IMR-90 (cell line): ENCODE measurements around the gene CAST. TPM values are rescaled to one million over a fixed set of nuclear protein-coding genes. Genes with fewer than 3 reads are reported as not detected.

Source experiments
- ATAC-seq: fragments of 200-7000 bp; cut with Tn5 transposase; 2 replicates; pipeline ENCODE4 v1.9.1; 2020; ENCODE audit warnings: low read depth, mild to moderate bottlenecking, moderate library complexity
- BruUV-seq: library from RNA; stranded (reverse); fragments of 400-500 nt; replicated peaks from 2 replicates; lab custom pipeline; 2021; lab: Mats Ljungman, UMichigan
- CTCF ChIA-PET: fragments of 300-600 bp; formaldehyde crosslinking; extraction: SDS; loops from one replicate; lab custom pipeline; 2021; ENCODE audit warnings: antibody characterized with exemption; lab: Yijun Ruan, JAX
- POLR2A ChIA-PET: fragments of 300-600 bp; sonication (Branson Sonifier 250); formaldehyde crosslinking; loops from one replicate; lab custom pipeline; 2022; ENCODE audit warnings: antibody characterized with exemption; ENCODE audit not compliant: unreplicated experiment; lab: Charles Lee
- DNase-seq: peaks from one replicate; pipeline ENCODE4 v3.0.0; 2013
- H2AFZ ChIP-seq: replicated peaks from 2 replicates; pipeline ENCODE3; 2013; ENCODE audit warnings: low read length, mild to moderate bottlenecking; ENCODE audit not compliant: poor library complexity
- H2AK5ac ChIP-seq: 2 replicates; pipeline ENCODE4 v1.6.1; 2013; ENCODE audit warnings: low read depth, low read length, inconsistent platforms
- H2AK9ac ChIP-seq: replicated peaks from 2 replicates; pipeline ENCODE3; 2013; ENCODE audit warnings: mild to moderate bottlenecking, low read depth, low read length, moderate library complexity; ENCODE audit not compliant: poor library complexity
- H2BK120ac ChIP-seq: 2 replicates; pipeline ENCODE4 v1.6.1; 2013; ENCODE audit warnings: low read depth, low read length, inconsistent platforms
- H2BK15ac ChIP-seq: 3 replicates; pipeline ENCODE4 v1.6.1; 2013; ENCODE audit warnings: low read depth, low read length, inconsistent platforms
- H2BK20ac ChIP-seq: 2 replicates; pipeline ENCODE4 v1.6.1; 2013; ENCODE audit warnings: low read depth, mild to moderate bottlenecking, inconsistent platforms, low read length, moderate library complexity
- H2BK5ac ChIP-seq: 2 replicates; pipeline ENCODE4 v1.6.1; 2013; ENCODE audit warnings: mild to moderate bottlenecking, low read depth, low read length, inconsistent platforms; ENCODE audit not compliant: poor library complexity, severe bottlenecking
- H3K14ac ChIP-seq: replicated peaks from 2 replicates; pipeline ENCODE4 v1.6.1; 2013; ENCODE audit warnings: low read depth, low read length, inconsistent platforms
- H3K18ac ChIP-seq: 2 replicates; pipeline ENCODE4 v1.6.1; 2013; ENCODE audit warnings: low read depth, low read length, control low read depth
- H3K23ac ChIP-seq: 2 replicates; pipeline ENCODE4 v1.6.1; 2013; ENCODE audit warnings: low read depth, low read length, inconsistent platforms
- H3K27ac ChIP-seq: 2 replicates; pipeline ENCODE4 v1.5.1; 2013; ENCODE audit warnings: mild to moderate bottlenecking, control low read depth, low read length; ENCODE audit not compliant: insufficient read depth
- H3K27me3 ChIP-seq: 2 replicates; pipeline ENCODE4 v1.6.1; 2013; ENCODE audit warnings: low read length; ENCODE audit not compliant: control insufficient read depth, insufficient read depth
- H3K36me3 ChIP-seq: 2 replicates; pipeline ENCODE4 v1.6.1; 2013; ENCODE audit warnings: low read length, mixed read lengths; ENCODE audit not compliant: control insufficient read depth, insufficient read depth
- H3K4ac ChIP-seq: 2 replicates; pipeline ENCODE4 v1.6.1; 2013; ENCODE audit warnings: low read depth, low read length, inconsistent platforms
- H3K4me1 ChIP-seq: 2 replicates; pipeline ENCODE4 v1.6.1; 2013; ENCODE audit warnings: low read length, mixed read lengths; ENCODE audit not compliant: control insufficient read depth, insufficient read depth
- H3K4me2 ChIP-seq: 2 replicates; pipeline ENCODE4 v1.6.1; 2013; ENCODE audit warnings: low read depth, mild to moderate bottlenecking, control low read depth, low read length, moderate library complexity
- H3K4me3 ChIP-seq: 2 replicates; pipeline ENCODE4 v1.5.1; 2013; ENCODE audit warnings: low read depth, mild to moderate bottlenecking, control low read depth, low read length, moderate library complexity; ENCODE audit not compliant: insufficient read depth
- H3K56ac ChIP-seq: 2 replicates; pipeline ENCODE4 v1.6.1; 2013; ENCODE audit warnings: low read length, inconsistent platforms; ENCODE audit not compliant: insufficient read depth; ENCODE audit errors: extremely low read depth
- H3K79me1 ChIP-seq, 2 experiments: 2 replicates each; pipeline ENCODE4 v1.6.1; 2013; ENCODE audit warnings: low read length in 2 of 2, inconsistent platforms in 1 of 2, low read depth in 1 of 2
- H3K9ac ChIP-seq: 2 replicates; pipeline ENCODE4 v1.6.1; 2013; ENCODE audit warnings: low read depth, low read length, control low read depth
- H3K9me1 ChIP-seq: 2 replicates; pipeline ENCODE4 v1.6.1; 2013; ENCODE audit warnings: low read length, inconsistent platforms; ENCODE audit not compliant: insufficient read depth
- H3K9me3 ChIP-seq: 2 replicates; pipeline ENCODE4 v1.6.1; 2013; ENCODE audit warnings: low read length; ENCODE audit not compliant: control insufficient read depth, insufficient read depth
- H4K20me1 ChIP-seq: 2 replicates; pipeline ENCODE4 v1.6.1; 2013; ENCODE audit warnings: low read length, inconsistent platforms; ENCODE audit not compliant: insufficient read depth
- H4K5ac ChIP-seq: 2 replicates; pipeline ENCODE4 v1.6.1; 2013; ENCODE audit warnings: mild to moderate bottlenecking, low read depth, low read length, control low read depth
- H4K8ac ChIP-seq, 2 experiments: 2 replicates each; pipeline ENCODE4 v1.6.1; 2013; ENCODE audit warnings: low read depth in 2 of 2, low read length in 2 of 2, control low read depth in 1 of 2, inconsistent platforms in 1 of 2
- H4K91ac ChIP-seq: 2 replicates; pipeline ENCODE4 v1.6.1; 2013; ENCODE audit warnings: low read depth, low read length, inconsistent platforms; ENCODE audit not compliant: insufficient read depth
- BHLHE40 ChIP-seq: fragments of 150-350 bp; IDR thresholded peaks from 2 replicates; pipeline ENCODE4 v1.6.1; 2016; ENCODE audit warnings: mild to moderate bottlenecking, low read depth, low read length
- ELK1 ChIP-seq: fragments of 150-350 bp; IDR thresholded peaks from 2 replicates; pipeline ENCODE4 v1.6.1; 2016; ENCODE audit warnings: low read depth, mild to moderate bottlenecking, low read length, moderate library complexity, borderline replicate concordance
- MAFK ChIP-seq: IDR thresholded peaks from 2 replicates; pipeline ENCODE4 v1.6.1; 2012; ENCODE audit warnings: low read depth, low read length, improper control_type of control experiment
- MXI1 ChIP-seq: IDR thresholded peaks from 2 replicates; pipeline ENCODE4 v1.6.1; 2012; ENCODE audit warnings: low read depth, mild to moderate bottlenecking, low read length, moderate library complexity, borderline replicate concordance
- NFE2L2 ChIP-seq: fragments of 150-350 bp; IDR thresholded peaks from 2 replicates; pipeline ENCODE4 v1.6.1; 2016; ENCODE audit warnings: low read depth, mild to moderate bottlenecking, low read length
- RAD21 ChIP-seq: IDR thresholded peaks from 2 replicates; pipeline ENCODE4 v1.6.1; 2012; ENCODE audit warnings: low read length, improper control_type of control experiment
- RFX5 ChIP-seq: IDR thresholded peaks from 2 replicates; pipeline ENCODE4 v1.8.0; 2012; ENCODE audit warnings: low read depth, mild to moderate bottlenecking, low read length, moderate library complexity
- WGBS, 2 experiments: methylation state at CpG; one replicate each; pipeline versions ENCODE4 v1.1.5 to v1.1.7; 2013; ENCODE audit warnings: missing lambda C conversion rate in 2 of 2; ENCODE audit not compliant: insufficient read length in 1 of 2; ENCODE audit errors: extremely low coverage in 2 of 2; 5-methylcytosine and 5-hydroxymethylcytosine counted together
- dilution Hi-C: fragments of 300-500 bp; cut with HindIII; formaldehyde crosslinking; loops from one replicate; pipeline ENCODE4 v1.14.3; 2018; ENCODE audit warnings: low sequenced_read_pairs; ENCODE audit not compliant: unreplicated experiment
- in situ Hi-C: fragments of 300-500 bp; cut with MboI; formaldehyde crosslinking; loops from 3 replicates; pipeline ENCODE4 v1.14.3; 2019; ENCODE audit warnings: low sequenced_read_pairs, inconsistent platforms, mixed read lengths
- intact Hi-C: fragments of 100-400 bp; cut with micrococcal nuclease; formaldehyde crosslinking; loops from 2 replicates; pipeline ENCODE4 v1.10.0; 2022
- polyA plus RNA-seq, 3 experiments: library from polyadenylated mRNA; depleted of rRNA; stranded (reverse); fragments of >200 nt; gene quantifications; 2 replicates each; pipeline ENCODE4 v1.2.3, GENCODE V29; 2012; ENCODE audit warnings: low replicate concordance in 1 of 3
- total RNA-seq: library from RNA; depleted of rRNA; stranded (reverse); fragments of >200 nt; gene quantifications from 2 replicates; pipeline ENCODE4 v1.2.3, GENCODE V29; 2012

CAST gene
- total and polyA plus RNA-seq, 2 of the 4 experiments (the other 2 are of a cell fraction) = 91.3 to 128 TPM

- BruUV-seq = no TSS peak
- Histone ChIP-seq H2AK5ac (peak overlapping the region; percentile 31; the same call in 1 of the 2 replicates), H3K9ac (no peak overlapping the region), H3K27ac (no peak overlapping the region), H4K8ac (no peak overlapping the region), H3K27me3 (no peaks in the 10 kb centered on the region), H3K23ac (no peak overlapping the region), H2AFZ (no peak overlapping the region), H4K91ac (peak overlapping the region; percentile 2; the same call in 1 of the 2 replicates), H3K18ac (no peak overlapping the region), H3K79me1 (no peaks in the 10 kb centered on the region), H4K5ac (no peak overlapping the region), H4K20me1 (no peaks in the 10 kb centered on the region), H3K4me2 (no peak overlapping the region), H3K56ac (no peak overlapping the region), H3K4ac (peak overlapping the region; percentile 8; the same call in 1 of the 2 replicates), H3K36me3 (no peaks in the 10 kb centered on the region), H2AK9ac (no peak overlapping the region), H3K14ac (peak overlapping the region; percentile 7; the same call in 1 of the 2 replicates), H2BK20ac (peak overlapping the region; percentile 2; the same call in 1 of the 2 replicates), H2BK5ac (no peak overlapping the region), H2BK15ac (0 out of 3 replicates have a peak overlapping the region, but pooled peaks have one; percentile 14), H3K9me3 (no peaks in the 10 kb centered on the region), H2BK120ac (no peak overlapping the region; the same call in 1 of the 2 replicates), H3K9me1 (peaks cover 8% of the 10 kb centered on the region), H3K4me1 (peaks cover 17% of the 10 kb centered on the region), H3K4me3 (no peak overlapping the region)
- dilution Hi-C loops = no loop called here
- CTCF ChIA-PET = interaction anchor here (0.9 kb wide), 1 partner anchor 21 kb away, joined by 3 read pairs; no protein-coding TSS in a partner anchor
- DNase-seq (peak; percentile 30), ATAC-seq (no peak)
- POLR2A ChIA-PET = no interaction called here
- in situ Hi-C loops = no loop called here
- whole genome bisulfite sequencing, 2 experiments = no CpG with 5 or more reads among the region's 1 CpG
- intact Hi-C loops = no loop called here
- TF ChIP-seq MAFK (no peak), RFX5 (no peak), RAD21 (no peak), ELK1 (no peak), NFE2L2 (no peak), BHLHE40 (no peak), MXI1 (no peak)
These were observed 9.3 kb upstream of the CAST start for GRCh38 chr5:96652769-96653454.
